GM12872 (cell line): ENCODE measurements around the gene EXOC2.

ENCODE experiments used
- CTCF ChIP-seq: IDR thresholded peaks from 3 replicates; pipeline ENCODE4 v1.5.1; 2011; ENCODE audit warnings: low read depth, mild to moderate bottlenecking, low read length, moderate library complexity; ENCODE audit not compliant: insufficient read depth

The EXOC2 gene

GRCh38 chr6:727856-728255 is 34.9 kb upstream of the EXOC2 start:
- no peak for TF ChIP-seq CTCF

- TF ChIP-seq CTCF, result 0 out of 3 replicates have a peak, but pooled peaks have one; percentile 17
Measured at GRCh38 chr6:723540-723939, 30.6 kb upstream of the EXOC2 start.

- TF ChIP-seq CTCF, result no peak
Measured at GRCh38 chr6:722608-723007, 29.7 kb upstream of the EXOC2 start.

- TF ChIP-seq CTCF, result peak; percentile 92
Measured at GRCh38 chr6:722077-722524, 29.2 kb upstream of the EXOC2 start.

- TF ChIP-seq CTCF, result no peak
Measured at GRCh38 chr6:718345-718744, 25.4 kb upstream of the EXOC2 start.

- TF ChIP-seq CTCF, result no peak
Measured at GRCh38 chr6:717135-717534, 24.2 kb upstream of the EXOC2 start.

GRCh38 chr6:715709-716491 is 23.0 kb upstream of the EXOC2 start:
- TF ChIP-seq CTCF, result no peak

GRCh38 chr6:714100-714499 is 21.2 kb upstream of the EXOC2 start:
- TF ChIP-seq CTCF, result no peak
